SK-N-MC (cell line): Measurements from ENCODE around the gene EPAS1.

ENCODE experiments used
- FOXP2 ChIP-seq: optimal IDR thresholded peaks from 2 replicates; pipeline ENCODE3; 2011; ENCODE audit warnings: mild to moderate bottlenecking, moderate library complexity; ENCODE audit not compliant: insufficient read depth; ENCODE audit errors: extremely low read length, control extremely low read depth
- POLR2AphosphoS5 ChIP-seq: IDR thresholded peaks from 2 replicates; pipeline ENCODE4 v1.6.1; 2012; ENCODE audit warnings: mild to moderate bottlenecking, low read depth, low read length, borderline replicate concordance

DNA sequence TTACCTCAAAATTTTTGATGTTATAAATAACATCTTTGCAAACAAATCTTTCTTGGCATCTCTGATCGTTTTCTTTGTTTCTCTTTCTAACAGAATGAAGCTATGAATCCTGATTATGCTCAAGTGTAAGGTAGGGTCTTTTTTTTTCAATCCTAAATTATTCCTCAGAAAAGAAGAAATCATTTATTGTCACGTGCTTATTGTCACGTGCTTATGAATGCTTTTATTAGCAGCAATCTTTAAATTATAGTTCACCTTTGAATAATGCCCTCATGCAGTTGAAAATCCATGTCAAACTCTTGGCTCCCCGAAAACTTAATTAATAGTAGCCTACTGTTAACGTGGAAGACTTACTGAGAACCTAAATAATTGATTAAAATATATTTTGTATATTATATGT, 39.2 kb upstream of the EPAS1 start:
- TF ChIP-seq FOXP2 (no peak), POLR2AphosphoS5 (no peak)
